Germinal center (tissue), 1 donor: Measurements from ENCODE around the gene FSD1.
"Not testable (repeated sequence)": the region's sequence is repeated elsewhere in the genome, so short reads cannot be mapped to it uniquely, and the experiment has no call there.

ENCODE experiments used
- DNase-seq: peaks from one replicate; pipeline ENCODE4 v3.0.0; 2012; ENCODE audit warnings: mixed read lengths, low spot score

The FSD1 gene

DNA sequence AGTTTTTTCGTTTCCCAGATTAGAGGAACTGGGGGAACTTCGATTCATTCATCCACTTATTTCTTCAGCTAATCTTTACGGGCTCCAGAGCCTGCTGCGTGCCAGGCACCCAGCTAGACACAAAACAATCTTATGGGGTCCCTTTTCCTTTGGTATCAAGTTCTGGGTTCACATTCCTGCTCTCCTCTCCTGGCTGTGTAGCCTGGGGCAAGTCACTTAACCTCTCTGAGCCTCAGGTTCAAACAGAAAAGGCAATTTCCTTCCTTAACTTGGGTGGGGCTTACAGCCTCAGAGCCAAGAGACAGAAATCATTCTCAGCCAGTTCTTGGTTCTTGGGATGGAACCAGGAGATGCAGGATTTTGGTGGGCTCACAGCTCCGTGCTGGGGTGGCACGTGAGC is 19.4 kb upstream of the FSD1 start:
- DNase-seq, result no peak

DNA sequence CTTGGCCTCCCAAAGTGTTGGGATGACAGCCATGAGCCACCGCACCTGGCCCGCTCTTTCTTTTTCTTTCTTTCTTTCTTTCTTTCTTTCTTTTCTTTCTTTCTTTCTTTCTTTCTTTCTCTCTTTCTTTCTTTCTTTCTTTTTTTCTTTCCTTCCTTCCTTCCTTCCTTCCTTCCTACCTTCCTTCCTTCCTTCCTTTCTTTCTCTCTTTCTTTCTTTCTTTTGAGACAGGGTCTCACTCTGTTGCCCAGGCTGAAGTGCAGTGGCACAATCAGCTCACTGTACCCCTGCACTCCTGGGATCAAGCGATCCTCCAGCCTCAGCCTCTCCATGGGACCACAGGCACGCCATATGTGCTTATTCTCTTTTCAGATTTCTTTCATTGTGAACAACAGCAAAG is 18.3 kb upstream of the FSD1 start:
- DNase-seq, result not testable (repeated sequence)

DNA sequence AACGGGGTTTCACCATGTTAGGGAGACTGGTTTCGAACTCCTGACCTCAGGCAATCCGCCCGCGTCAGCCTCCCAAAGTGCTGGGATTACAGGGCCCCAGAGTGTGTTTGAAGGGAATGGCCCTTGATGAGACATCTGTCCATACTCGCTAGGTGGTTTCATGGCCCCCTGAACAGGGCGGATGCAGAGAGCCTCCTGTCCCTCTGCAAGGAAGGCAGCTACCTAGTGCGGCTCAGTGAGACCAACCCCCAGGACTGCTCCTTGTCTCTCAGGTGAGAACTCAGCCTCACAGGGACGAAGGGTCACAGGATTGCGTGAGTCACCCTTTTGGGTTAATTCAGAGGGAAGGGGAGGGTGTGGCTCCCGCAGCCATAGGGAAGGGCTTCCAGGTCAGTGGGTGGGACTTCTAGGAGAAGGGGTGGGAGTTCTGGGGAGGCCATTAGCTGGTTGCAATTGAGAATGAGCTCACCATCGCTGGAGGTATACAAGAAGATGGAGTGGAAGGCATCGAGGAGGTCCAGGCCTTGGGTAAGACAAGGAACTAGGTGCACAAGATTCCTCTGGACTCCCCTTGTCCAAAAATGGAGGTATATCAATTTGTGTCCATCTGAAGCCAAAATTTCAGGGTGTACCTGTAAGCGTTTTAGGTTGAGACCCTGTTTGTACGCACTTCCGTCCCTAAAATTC is 16.2 kb upstream of the FSD1 start:
- no peak for DNase-seq

DNA sequence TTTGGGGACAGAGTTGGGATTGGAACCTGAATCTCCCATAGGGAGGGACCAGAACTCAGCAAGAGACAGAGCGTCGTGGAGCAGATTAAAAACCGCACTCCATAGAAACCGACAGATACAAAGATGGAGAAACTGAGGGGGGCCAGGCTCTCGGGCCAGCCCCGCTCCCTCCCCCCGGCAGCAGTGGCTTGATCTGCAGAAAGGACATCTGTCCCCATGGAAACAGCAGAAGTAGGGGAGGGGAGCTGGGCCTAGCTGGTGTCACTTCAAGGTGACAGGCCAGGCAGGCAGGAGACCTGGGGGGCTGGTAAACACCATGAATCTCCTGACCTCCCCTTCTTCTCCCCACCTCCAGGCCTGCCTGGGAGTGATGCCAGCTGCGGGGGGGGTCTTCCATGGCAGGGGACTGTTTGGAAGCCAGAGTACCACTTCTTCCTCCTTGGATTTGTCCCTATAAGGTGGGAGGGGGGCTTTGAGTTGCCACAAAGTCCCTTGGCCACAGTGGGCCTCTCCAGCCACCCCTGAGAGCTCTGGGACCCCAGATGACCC is 13.1 kb upstream of the FSD1 start:
- DNase-seq, result no peak

- no peak for DNase-seq
Observed at GRCh38 chr19:4292515-4292914, 11.9 kb upstream of the FSD1 start.

- no peak for DNase-seq
Observed at GRCh38 chr19:4294389-4294788, 10.0 kb upstream of the FSD1 start.

DNA sequence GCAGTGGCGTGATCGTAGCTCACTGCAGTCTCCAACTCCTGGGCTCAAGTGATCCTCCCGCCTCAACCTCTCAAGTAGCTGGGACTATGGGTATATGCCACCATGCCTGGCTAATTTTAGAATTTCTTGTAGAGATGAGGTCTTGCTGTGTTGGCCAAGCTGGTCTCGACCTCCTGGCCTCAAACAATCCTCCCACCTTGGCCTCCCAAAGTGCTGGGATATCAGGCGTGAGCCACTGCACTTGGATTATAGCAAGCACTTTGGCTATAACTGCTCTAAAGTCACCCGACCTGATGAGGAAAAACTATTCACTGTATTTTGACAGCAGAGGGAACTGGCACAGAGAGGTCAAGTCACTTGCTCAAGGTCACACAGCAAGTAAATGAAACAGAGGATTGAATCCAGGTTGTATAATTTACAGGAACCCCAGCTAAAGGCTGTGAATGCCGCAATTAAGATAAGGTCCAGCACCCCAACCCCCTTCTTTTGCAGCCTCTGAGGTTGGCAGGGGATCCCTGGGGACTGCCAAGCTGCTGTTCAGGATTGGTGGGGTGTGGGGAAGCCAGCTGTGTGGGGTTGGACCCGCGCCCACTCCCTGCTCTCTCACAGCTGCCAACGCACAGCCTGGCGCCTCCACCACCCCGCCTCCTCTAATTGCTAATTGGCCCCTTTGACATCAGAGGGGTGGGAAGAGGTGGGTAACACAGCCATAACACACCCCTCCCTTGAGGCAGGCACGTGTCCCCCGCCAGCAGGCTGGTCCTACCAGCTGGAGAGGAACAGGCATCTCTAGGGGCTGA is 8.2 kb upstream of the FSD1 start:
- DNase-seq, result no peak

DNA sequence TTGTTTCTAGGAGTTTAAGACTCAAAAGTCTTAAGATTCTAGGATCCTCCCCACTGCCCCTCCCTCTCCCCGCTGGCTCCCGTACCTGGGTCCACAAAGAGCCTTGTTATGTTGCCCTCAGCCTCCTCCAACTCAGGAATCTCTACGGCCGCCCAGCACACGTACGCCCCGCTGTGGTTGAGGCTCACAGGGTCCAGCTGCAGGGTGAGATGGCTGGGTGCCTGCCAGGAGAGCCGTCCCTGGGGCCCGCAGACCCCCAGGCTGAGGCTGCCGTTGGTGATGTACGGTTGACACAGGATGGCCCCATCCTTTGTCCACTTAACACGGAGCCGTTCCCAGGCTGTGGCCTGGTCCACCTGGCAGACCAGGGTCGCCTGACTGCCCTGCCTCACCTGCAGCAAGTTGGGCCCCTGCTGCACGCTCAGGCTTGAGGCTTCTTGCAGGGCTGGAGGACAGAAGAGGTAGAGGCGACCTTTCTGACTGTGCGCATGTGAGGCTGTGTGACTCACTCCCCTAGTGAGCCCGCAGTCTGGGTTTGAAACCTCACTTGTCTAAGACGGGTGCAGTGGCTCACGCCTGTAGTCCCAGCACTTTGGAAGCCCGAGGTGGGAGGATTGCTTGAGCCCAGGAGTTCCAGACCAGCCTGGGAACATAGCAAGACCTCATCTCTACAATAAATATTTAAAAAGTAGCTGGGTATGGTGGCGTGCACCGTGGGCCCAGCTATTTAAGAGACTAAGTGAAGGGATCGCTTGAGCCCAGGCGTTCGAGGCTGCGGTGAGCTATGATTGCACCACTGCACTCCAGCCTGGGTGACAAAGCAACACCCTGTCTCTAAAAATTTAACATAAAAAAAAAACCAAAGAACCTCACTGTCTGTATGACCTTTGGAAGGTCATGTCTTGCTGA is 6.2 kb upstream of the FSD1 start:
- DNase-seq, result no peak

GRCh38 chr19:4298810-4299550 is 5.4 kb upstream of the FSD1 start:
- no peak for DNase-seq

GRCh38 chr19:4300589-4300988 is 3.8 kb upstream of the FSD1 start:
- DNase-seq, result no peak

GRCh38 chr19:4301590-4302242 is 2.7 kb upstream of the FSD1 start:
- DNase-seq, result no peak

DNA sequence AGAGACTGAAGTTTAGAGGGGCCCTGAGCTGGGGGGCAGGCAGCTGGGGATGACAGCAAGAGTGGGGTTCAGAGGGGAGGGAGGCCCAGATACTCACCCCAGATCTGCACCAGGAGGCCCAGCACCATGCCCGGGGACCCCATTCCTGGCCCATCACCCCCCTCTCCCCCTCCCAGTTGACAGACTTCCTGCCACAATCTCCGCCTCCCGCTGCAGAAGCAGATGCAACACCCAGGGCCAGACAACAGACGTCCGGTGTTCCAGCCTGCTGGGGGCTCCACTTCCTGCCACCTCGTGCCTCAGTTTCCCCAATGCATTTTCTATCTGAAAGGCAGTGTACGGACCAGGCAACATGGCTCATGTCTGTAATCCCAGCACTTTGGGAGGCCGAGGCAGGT is 2.2 kb upstream of the FSD1 start, which contains the start of gene TMIGD2:
TSS of gene TMIGD2 (minus strand) at position 147 of the 398 bp plus-strand sequence. CDS start at position 143, 4 bp downstream.
- no peak for DNase-seq

DNA sequence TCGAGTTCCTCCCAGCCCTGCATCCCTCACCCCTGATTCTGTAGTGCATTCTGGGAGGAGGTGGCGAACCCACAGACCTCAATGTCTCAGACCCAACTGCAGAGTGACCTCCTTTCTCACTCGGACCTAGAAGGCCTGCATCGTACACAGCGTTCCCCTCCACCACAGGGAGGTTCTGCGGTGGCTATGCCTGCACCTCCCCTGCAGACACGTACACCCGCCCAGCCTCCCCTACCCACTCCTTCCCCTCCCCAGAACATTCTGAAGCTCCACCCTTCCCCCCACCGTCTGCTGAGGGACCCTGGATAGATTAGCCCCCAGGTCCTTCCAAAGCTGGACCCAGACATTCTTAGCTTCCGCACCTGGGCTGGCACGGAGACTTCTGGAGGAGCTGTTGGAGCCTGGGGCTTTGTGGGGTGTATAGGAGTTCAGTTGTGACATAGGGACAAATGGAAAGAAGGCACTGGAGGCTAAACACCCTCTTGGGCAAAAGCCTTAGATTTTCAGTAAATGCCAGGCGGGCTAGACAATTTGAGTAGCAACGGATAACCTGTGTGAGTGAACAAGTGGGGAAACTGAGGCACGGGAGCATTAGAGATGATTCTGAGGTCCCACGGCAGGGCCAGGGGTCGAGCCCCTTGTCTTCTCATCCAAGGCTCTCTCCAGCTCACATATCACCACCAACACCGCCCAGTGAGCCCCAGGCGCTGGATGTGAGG is 420 bp upstream of the FSD1 start:
- no peak for DNase-seq

DNA sequence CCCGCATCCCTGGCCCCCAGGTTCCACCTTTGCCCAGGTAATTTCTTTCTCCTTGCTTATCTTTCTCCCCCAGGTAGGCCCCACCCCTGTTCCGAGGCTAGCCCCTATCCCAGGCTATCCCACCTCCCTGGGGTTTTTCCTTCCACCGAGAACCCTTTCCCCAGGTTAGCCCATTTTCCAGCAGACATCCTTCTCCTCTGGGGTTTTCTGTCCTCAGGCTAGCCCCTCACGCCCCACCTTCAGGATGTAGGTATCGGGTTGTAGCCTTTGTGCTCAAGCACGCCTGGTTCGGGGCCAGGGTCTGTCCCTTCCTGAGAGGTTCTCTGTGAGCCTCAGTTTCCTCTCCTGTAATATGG is 837 bp downstream of the FSD1 start:
- no peak for DNase-seq

DNA sequence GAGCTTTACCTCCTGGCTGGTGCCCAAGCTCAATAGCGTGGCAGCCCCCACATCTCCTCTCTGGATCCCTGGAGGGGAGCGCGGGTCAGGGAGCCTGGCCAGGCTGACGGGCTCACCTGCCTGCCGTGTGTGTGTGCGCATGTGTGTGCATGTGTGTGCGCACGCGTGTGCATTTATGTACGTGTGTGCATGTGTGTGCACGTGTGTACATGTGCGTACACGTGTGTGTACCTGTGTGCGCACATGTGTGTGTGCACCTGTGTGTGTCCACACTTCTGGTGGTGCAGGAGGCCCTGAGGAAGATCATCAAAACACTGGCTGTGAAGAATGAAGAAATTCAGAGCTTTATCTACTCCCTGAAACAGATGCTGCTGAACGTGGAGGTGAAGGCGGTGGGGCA is 1.3 kb downstream of the FSD1 start:
- DNase-seq, result no peak

DNA sequence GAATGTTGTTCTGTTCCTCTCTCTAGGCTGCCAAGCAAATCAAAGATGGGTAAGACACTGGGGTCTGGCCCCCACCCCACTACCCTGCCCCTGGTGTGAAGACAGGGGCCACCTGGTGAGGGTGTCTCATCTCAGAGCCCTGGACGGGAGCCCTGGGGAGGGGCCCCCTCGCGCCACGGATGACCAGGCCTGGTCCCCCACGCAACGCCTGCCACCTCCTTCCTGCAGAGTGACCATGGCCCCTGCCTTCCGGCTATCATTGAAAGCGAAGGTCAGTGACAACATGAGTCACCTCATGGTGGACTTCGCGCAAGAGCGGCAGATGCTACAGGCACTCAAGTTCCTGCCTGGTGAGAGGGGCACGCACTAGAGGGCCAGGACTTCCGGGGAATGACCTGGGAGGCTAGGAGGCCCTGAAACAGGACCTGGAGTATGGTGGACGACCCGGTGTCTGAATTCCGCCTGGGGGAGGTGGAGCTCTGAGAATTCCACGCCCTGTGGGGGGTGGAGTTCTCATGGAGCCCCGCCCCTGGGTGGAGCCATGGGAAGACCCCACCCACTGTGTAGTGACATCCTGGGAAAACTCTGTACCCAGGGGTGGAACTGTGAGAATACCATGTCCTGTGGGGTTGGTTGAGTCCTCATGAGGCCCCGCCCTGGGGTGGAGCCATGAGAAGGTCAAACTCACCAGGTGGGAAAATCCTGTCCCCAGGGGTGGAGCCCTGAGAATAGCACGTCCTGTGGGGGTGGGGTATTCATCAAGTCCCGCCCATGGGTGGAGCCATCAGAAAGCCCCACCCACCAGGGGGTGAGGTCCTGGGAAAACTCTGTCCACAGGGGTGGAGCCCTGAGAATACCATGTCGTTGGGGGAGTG is 6.1 kb downstream of the FSD1 start:
- DNase-seq, result no peak

GRCh38 chr19:4313847-4314490 is 9.6 kb downstream of the FSD1 start:
- DNase-seq, result no peak

GRCh38 chr19:4316956-4317355 is 12.6 kb downstream of the FSD1 start:
- DNase-seq, result no peak

DNA sequence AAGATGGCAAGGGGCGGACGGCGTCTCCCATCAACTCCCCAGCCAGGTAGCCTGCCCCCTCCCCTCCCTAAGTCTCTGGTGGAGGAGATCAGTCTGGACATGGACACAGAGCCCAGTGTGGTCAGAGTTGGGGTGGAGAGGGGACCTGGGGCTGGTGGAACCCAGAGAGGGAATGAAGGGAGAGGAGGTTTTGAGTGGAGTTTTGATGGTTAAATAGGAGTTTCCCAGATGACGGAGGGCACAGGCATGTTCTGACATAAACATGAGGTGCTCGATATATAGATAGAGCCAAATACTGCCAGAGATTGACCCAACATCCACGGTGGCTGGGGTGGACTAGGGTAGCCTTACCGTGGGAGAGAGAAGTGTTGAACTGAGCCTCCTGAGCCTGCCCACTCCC is 14.1 kb downstream of the FSD1 start:
- DNase-seq, result no peak
